ENCODE results near the gene VPS45. TPM values are rescaled to one million over a fixed set of nuclear protein-coding genes. Genes with fewer than 3 reads are reported as not detected.

Gene VPS45
- polyA plus RNA-seq, 1 of the 3 experiments (the other 2 are of a cell fraction) = 31.5 TPM

DNA sequence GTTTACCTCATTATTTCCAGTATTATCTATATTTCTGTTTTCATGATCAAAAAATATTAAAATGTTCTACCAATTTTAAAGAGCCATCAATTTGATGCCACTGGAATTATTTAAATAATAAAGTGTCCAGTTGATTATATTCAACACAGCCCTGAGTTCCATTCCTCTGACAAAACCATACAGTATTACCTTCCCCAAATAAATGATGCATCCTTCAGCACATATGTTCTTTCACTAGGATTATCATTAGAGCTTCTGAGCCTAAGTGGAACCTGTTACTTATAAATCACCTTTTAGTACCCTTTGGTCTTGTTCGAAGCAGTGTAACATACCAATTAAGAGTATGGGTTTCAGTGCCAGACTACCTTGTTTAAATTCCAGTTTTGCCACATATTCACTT is 64.8 kb downstream of the VPS45 start:
- POLR2A ChIA-PET = no interaction called here
- Histone ChIP-seq H3K79me2 (ENCODE audit: insufficient read depth) (no peaks in the 10 kb centered on the region), H3K9me3 (no peaks in the 10 kb centered on the region), H3K9ac (no peak overlapping the region), H3K36me3 (replicated peaks in 1 of 2; ENCODE audit: control insufficient read depth in 1 of 2, insufficient read depth in 2 of 2, low read length in 1 of 2) (peaks cover 7 to 11% of the 10 kb centered on the region in 2 experiments), H4K20me1 (ENCODE audit: insufficient read depth) (no peaks in the 10 kb centered on the region), H3F3A (replicated peaks; ENCODE audit: insufficient read depth) (peaks cover 14% of the 10 kb centered on the region), H3K4me2 (no peak overlapping the region), H3K4me3 (ENCODE audit: low read depth in 2 of 2, low read length in 1 of 2) (no peak overlapping the region), H3K4me1 (ENCODE audit: control insufficient read depth in 1 of 2, insufficient read depth in 2 of 2, low read depth in 1 of 2, low read length in 1 of 2) (no peaks in the 10 kb centered on the region), H3K9me2 (no peaks in the 10 kb centered on the region), H2AFZ (ENCODE audit: low read depth) (no peak overlapping the region), H3K27ac (ENCODE audit: low read depth in 2 of 2, low read length in 1 of 2) (no peak overlapping the region), H3K27me3 (ENCODE audit: insufficient read depth) (no peaks in the 10 kb centered on the region)
- CTCF ChIA-PET = interaction anchor here (1.8 to 1.9 kb wide), 2 partner anchors 14 to 55 kb away, joined by 6 to 7 read pairs; no protein-coding TSS in a partner anchor
- DNase-seq = no peak
- WGBS (ENCODE audit: low lambda C conversion rate) = 91% methylated on average over 1 of the region's 1 CpG
- no peak for TF ChIP-seq NRF1 (IDR thresholded peaks at IDR 0.05; ENCODE audit: low read depth, low read length)
- TF ChIP-seq RAD21 (IDR thresholded peaks at IDR 0.05; ENCODE audit: low read length) = no peak
- no peak for TF ChIP-seq SIN3A (IDR thresholded peaks at IDR 0.05; ENCODE audit: borderline replicate concordance, low read depth, low read length)
- no peak for TF ChIP-seq FOSL2 (IDR thresholded peaks at IDR 0.05; ENCODE audit: borderline replicate concordance, low read depth)
- no peak for TF ChIP-seq TAF1 (IDR thresholded peaks at IDR 0.05; ENCODE audit: borderline replicate concordance, low read depth, low read length)
- no peak for TF ChIP-seq GABPA (IDR thresholded peaks at IDR 0.05; ENCODE audit: low read depth)
- no peak for TF ChIP-seq FOXM1 (IDR thresholded peaks at IDR 0.05; ENCODE audit: low read depth)

GRCh38 chr1:150134537-150134936 is 67.0 kb downstream of the VPS45 start:
- POLR2A ChIA-PET = no interaction called here
- no peak overlapping the region for H3K27ac ChIP-seq (ENCODE audit: low read depth in 2 of 2, low read length in 1 of 2)
- no peaks in the 10 kb centered on the region for H3K4me1 ChIP-seq (ENCODE audit: control insufficient read depth in 1 of 2, insufficient read depth in 2 of 2, low read depth in 1 of 2, low read length in 1 of 2)
- no peak overlapping the region for H3K9ac ChIP-seq
- peaks cover 11 to 17% of the 10 kb centered on the region in 2 experiments for H3K36me3 ChIP-seq (replicated peaks in 1 of 2; ENCODE audit: control insufficient read depth in 1 of 2, insufficient read depth in 2 of 2, low read length in 1 of 2)
- H3K27me3 ChIP-seq (ENCODE audit: insufficient read depth) = no peaks in the 10 kb centered on the region
- no peaks in the 10 kb centered on the region for H3K79me2 ChIP-seq (ENCODE audit: insufficient read depth)
- no peaks in the 10 kb centered on the region for H4K20me1 ChIP-seq (ENCODE audit: insufficient read depth)
- TF ChIP-seq TCF12 (IDR thresholded peaks at IDR 0.05) = no peak
- no peak for TF ChIP-seq FOSL2 (IDR thresholded peaks at IDR 0.05; ENCODE audit: borderline replicate concordance, low read depth)
- no peak for TF ChIP-seq YY1 (IDR thresholded peaks at IDR 0.05; ENCODE audit: low read depth)
- TF ChIP-seq, protein P1, sequence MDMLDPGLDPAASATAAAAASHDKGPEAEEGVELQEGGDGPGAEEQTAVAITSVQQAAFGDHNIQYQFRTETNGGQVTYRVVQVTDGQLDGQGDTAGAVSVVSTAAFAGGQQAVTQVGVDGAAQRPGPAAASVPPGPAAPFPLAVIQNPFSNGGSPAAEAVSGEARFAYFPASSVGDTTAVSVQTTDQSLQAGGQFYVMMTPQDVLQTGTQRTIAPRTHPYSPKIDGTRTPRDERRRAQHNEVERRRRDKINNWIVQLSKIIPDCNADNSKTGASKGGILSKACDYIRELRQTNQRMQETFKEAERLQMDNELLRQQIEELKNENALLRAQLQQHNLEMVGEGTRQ (IDR thresholded peaks at IDR 0.05; ENCODE audit: borderline replicate concordance, low read depth, low read length) = no peak
- no peak for TF ChIP-seq CHD2 (IDR thresholded peaks at IDR 0.05; ENCODE audit: low read length, partially characterized antibody)
- TF ChIP-seq POLR2AphosphoS5 (IDR thresholded peaks at IDR 0.05; ENCODE audit: low read depth, low read length) = no peak
- no peak for TF ChIP-seq TAF1 (IDR thresholded peaks at IDR 0.05; ENCODE audit: borderline replicate concordance, low read depth, low read length)
- no peak for TF ChIP-seq ELF1 (IDR thresholded peaks at IDR 0.05)
- TF ChIP-seq JUND (IDR thresholded peaks at IDR 0.05) = no peak
- no peak for TF ChIP-seq SMC3 (IDR thresholded peaks at IDR 0.05; ENCODE audit: low read depth, low read length)
- TF ChIP-seq RFX5 (IDR thresholded peaks at IDR 0.05; ENCODE audit: low read length) = no peak
- TF ChIP-seq, protein P2, sequence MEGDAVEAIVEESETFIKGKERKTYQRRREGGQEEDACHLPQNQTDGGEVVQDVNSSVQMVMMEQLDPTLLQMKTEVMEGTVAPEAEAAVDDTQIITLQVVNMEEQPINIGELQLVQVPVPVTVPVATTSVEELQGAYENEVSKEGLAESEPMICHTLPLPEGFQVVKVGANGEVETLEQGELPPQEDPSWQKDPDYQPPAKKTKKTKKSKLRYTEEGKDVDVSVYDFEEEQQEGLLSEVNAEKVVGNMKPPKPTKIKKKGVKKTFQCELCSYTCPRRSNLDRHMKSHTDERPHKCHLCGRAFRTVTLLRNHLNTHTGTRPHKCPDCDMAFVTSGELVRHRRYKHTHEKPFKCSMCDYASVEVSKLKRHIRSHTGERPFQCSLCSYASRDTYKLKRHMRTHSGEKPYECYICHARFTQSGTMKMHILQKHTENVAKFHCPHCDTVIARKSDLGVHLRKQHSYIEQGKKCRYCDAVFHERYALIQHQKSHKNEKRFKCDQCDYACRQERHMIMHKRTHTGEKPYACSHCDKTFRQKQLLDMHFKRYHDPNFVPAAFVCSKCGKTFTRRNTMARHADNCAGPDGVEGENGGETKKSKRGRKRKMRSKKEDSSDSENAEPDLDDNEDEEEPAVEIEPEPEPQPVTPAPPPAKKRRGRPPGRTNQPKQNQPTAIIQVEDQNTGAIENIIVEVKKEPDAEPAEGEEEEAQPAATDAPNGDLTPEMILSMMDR (IDR thresholded peaks at IDR 0.05) = no peak
- TF ChIP-seq, protein P3, sequence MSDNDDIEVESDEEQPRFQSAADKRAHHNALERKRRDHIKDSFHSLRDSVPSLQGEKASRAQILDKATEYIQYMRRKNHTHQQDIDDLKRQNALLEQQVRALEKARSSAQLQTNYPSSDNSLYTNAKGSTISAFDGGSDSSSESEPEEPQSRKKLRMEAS (IDR thresholded peaks at IDR 0.05; ENCODE audit: low read depth) = no peak
- TF ChIP-seq, protein P4, sequence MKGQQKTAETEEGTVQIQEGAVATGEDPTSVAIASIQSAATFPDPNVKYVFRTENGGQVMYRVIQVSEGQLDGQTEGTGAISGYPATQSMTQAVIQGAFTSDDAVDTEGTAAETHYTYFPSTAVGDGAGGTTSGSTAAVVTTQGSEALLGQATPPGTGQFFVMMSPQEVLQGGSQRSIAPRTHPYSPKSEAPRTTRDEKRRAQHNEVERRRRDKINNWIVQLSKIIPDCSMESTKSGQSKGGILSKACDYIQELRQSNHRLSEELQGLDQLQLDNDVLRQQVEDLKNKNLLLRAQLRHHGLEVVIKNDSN (IDR thresholded peaks at IDR 0.05; ENCODE audit: borderline replicate concordance, low read depth) = no peak
- no peak for TF ChIP-seq FOXJ3 (CRISPR knock-in tag; IDR thresholded peaks at IDR 0.05)
- no peak for TF ChIP-seq RAD21 (IDR thresholded peaks at IDR 0.05; ENCODE audit: low read length)
- no peak for TF ChIP-seq EZH2phosphoT487 (IDR thresholded peaks at IDR 0.05; ENCODE audit: borderline replicate concordance, low read depth)
- TF ChIP-seq FOXM1 (IDR thresholded peaks at IDR 0.05; ENCODE audit: low read depth) = no peak
- TF ChIP-seq NFIC (IDR thresholded peaks at IDR 0.05; ENCODE audit: borderline replicate concordance) = no peak
- CTCF ChIA-PET = interaction anchor here (0.8 to 1.4 kb wide), 4 partner anchors 25 to 117 kb away, joined by 3 read pairs; no protein-coding TSS in a partner anchor
- DNase-seq = no peak
- H3K4me3 ChIP-seq (ENCODE audit: low read depth in 2 of 2, low read length in 1 of 2) = no peak overlapping the region
- H3F3A ChIP-seq (replicated peaks; ENCODE audit: insufficient read depth) = peaks cover 9% of the 10 kb centered on the region
- H3K9me3 ChIP-seq = no peaks in the 10 kb centered on the region
- WGBS (ENCODE audit: low lambda C conversion rate) = 94% methylated on average over 1 of the region's 1 CpG
- no peak overlapping the region for H2AFZ ChIP-seq (ENCODE audit: low read depth)
- no peak overlapping the region for H3K4me2 ChIP-seq
- no peaks in the 10 kb centered on the region for H3K9me2 ChIP-seq
